NCI-H128 (cell line): ENCODE data around the gene PHOX2A.
"Not testable (repeated sequence)": the region's sequence is repeated elsewhere in the genome, so short reads cannot be mapped to it uniquely, and the experiment has no call there.

ENCODE experiments used
- DNase-seq: peaks from one replicate; lab custom pipeline; 2025; ENCODE audit not compliant: unreplicated experiment; lab: John Stamatoyannopoulos, UW

The PHOX2A gene

GRCh38 chr11:72223615-72224563 lies 20.1 kb downstream of the PHOX2A start:
- no peak for DNase-seq

- peak; percentile 65 for DNase-seq
Measured at GRCh38 chr11:72222907-72223614, 20.9 kb downstream of the PHOX2A start.

- no peak for DNase-seq
Measured at GRCh38 chr11:72222106-72222891, 21.7 kb downstream of the PHOX2A start.

- no peak for DNase-seq
Measured at GRCh38 chr11:72221386-72222075, 22.4 kb downstream of the PHOX2A start.

GRCh38 chr11:72220696-72221363 lies 23.1 kb downstream of the PHOX2A start:
- DNase-seq, result no peak

GRCh38 chr11:72218251-72218745 lies 25.7 kb downstream of the PHOX2A start:
- no peak for DNase-seq

- DNase-seq, result no peak
Measured at GRCh38 chr11:72217841-72218240, 26.1 kb downstream of the PHOX2A start.

- no peak for DNase-seq
Measured at GRCh38 chr11:72216638-72217037, 27.3 kb downstream of the PHOX2A start, which contains the start of gene FOLR2. TSS of gene FOLR2 (plus strand) at chr11:72216794. CDS start at chr11:72218585, 1,791 bp downstream.

- no peak for DNase-seq
Measured at GRCh38 chr11:72209101-72209500, 34.9 kb downstream of the PHOX2A start.

GRCh38 chr11:72208281-72208680 lies 35.7 kb downstream of the PHOX2A start:
- no peak for DNase-seq

GRCh38 chr11:72206794-72207193 lies 37.2 kb downstream of the PHOX2A start:
- DNase-seq, result not testable (repeated sequence)

- DNase-seq, result no peak
Measured at GRCh38 chr11:72204886-72205285, 39.1 kb downstream of the PHOX2A start.

- DNase-seq, result no peak
Measured at GRCh38 chr11:72203163-72203562, 40.8 kb downstream of the PHOX2A start.

- no peak for DNase-seq
Measured at GRCh38 chr11:72202571-72202970, 41.4 kb downstream of the PHOX2A start.

GRCh38 chr11:72201445-72201844 lies 42.5 kb downstream of the PHOX2A start:
- not testable (repeated sequence) for DNase-seq

GRCh38 chr11:72195518-72196270 lies 48.3 kb downstream of the PHOX2A start:
- DNase-seq, result no peak

- no peak for DNase-seq
Measured at GRCh38 chr11:72191961-72192381, 52.0 kb downstream of the PHOX2A start, which contains the start of gene FOLR1. TSS of gene FOLR1 (plus strand) at chr11:72192140. CDS start at chr11:72192174, 34 bp downstream.

- no peak for DNase-seq
Measured at GRCh38 chr11:72190631-72191071, 53.3 kb downstream of the PHOX2A start.
